Measurements from ENCODE around the gene PGAM5.

- no peak for TF ChIP-seq CTCF (IDR thresholded peaks at IDR 0.05)
- no peak for TF ChIP-seq POLR2A (IDR thresholded peaks at IDR 0.05)
Observed at GRCh38 chr12:132685400-132685799, 25.2 kb upstream of the PGAM5 start.
